GM19193 (cell line): ENCODE results near the gene AASDH.

Source experiments
- POLR2A ChIP-seq: IDR thresholded peaks from 4 replicates; pipeline ENCODE4 v1.6.1; 2011; ENCODE audit not compliant: insufficient read depth, insufficient read length; ENCODE audit errors: extremely low read depth

AASDH gene

GRCh38 chr4:56414135-56414670 lies 26.9 kb upstream of the AASDH start:
- TF ChIP-seq POLR2A: no peak

- TF ChIP-seq POLR2A: no peak
Observed at GRCh38 chr4:56410247-56411062, 23.2 kb upstream of the AASDH start.

GRCh38 chr4:56409511-56410090 lies 22.3 kb upstream of the AASDH start:
- TF ChIP-seq POLR2A: no peak

- no peak for TF ChIP-seq POLR2A
Observed at GRCh38 chr4:56408978-56409377, 21.7 kb upstream of the AASDH start.

GRCh38 chr4:56406151-56406550 lies 18.9 kb upstream of the AASDH start:
- TF ChIP-seq POLR2A: no peak

- no peak for TF ChIP-seq POLR2A
Observed at GRCh38 chr4:56405016-56405415, 17.7 kb upstream of the AASDH start.

- no peak for TF ChIP-seq POLR2A
Observed at GRCh38 chr4:56400560-56400959, 13.3 kb upstream of the AASDH start.

GRCh38 chr4:56391270-56391669 lies 4.0 kb upstream of the AASDH start:
- TF ChIP-seq POLR2A: no peak

GRCh38 chr4:56389558-56389957 lies 2.3 kb upstream of the AASDH start:
- TF ChIP-seq POLR2A: no peak

- no peak for TF ChIP-seq POLR2A
Observed at GRCh38 chr4:56388306-56388705, 1.0 kb upstream of the AASDH start.

GRCh38 chr4:56386091-56386490 lies 1.2 kb downstream of the AASDH start:
- no peak for TF ChIP-seq POLR2A

- no peak for TF ChIP-seq POLR2A
Observed at GRCh38 chr4:56375458-56375857, 11.8 kb downstream of the AASDH start.

GRCh38 chr4:56374956-56375355 lies 12.3 kb downstream of the AASDH start:
- no peak for TF ChIP-seq POLR2A

GRCh38 chr4:56372774-56373173 lies 14.5 kb downstream of the AASDH start:
- no peak for TF ChIP-seq POLR2A

GRCh38 chr4:56371426-56372220 lies 15.7 kb downstream of the AASDH start:
- no peak for TF ChIP-seq POLR2A
